Measurements from ENCODE around the gene OLFML2B. TPM values are rescaled to one million over a fixed set of nuclear protein-coding genes. Genes with fewer than 3 reads are reported as not detected.

Gene OLFML2B
- total RNA-seq, 1 experiment from 2014 or later = 1.4 TPM

DNA sequence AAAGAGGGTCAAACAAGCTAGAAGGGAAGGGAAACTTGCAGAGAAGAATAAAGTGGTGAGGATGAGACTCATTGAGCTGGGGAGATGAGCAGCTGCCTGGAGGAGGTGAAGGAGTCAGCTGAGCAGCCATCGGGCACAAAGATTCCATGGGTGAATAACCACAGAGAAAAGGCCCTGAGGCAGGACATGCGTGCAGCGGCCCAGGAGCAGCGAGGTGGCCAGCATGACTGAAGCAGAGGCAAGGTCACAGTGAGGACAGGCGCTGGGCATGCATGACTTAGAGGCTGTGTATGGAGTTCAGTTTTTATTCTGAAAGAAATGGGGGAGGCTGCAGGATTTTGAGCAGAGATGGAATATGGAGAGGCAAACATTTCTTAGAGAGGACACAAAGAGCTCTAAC lies 24.9 kb downstream of the OLFML2B start:
- Histone ChIP-seq H3K4ac (ENCODE audit: low read depth, low read length) (no peak overlapping the region), H3K27ac (ENCODE audit: insufficient read length, low read depth, low read length) (no peak overlapping the region), H3T11ph (ENCODE audit: low read length) (no peak overlapping the region), H3K56ac (ENCODE audit: insufficient read length, low read depth, low read length) (no peak overlapping the region), H2BK120ac (ENCODE audit: low read depth, low read length, poor library complexity, severe bottlenecking) (no peak overlapping the region), H3K9me3 (ENCODE audit: control insufficient read depth, low read depth, low read length) (no peaks in the 10 kb centered on the region), H3K4me2 (ENCODE audit: insufficient read depth, insufficient read length, low read length) (no peak overlapping the region), H2AK5ac (ENCODE audit: insufficient read length, low read length) (no peak overlapping the region), H2AFZ (ENCODE audit: low read length) (no peak overlapping the region), H4K20me1 (ENCODE audit: control insufficient read depth, insufficient read depth, insufficient read length) (no peaks in the 10 kb centered on the region), H3K14ac (ENCODE audit: insufficient read depth, low read length) (no peak overlapping the region), H2BK5ac (ENCODE audit: insufficient read length, low read length) (no peak overlapping the region), H2BK20ac (ENCODE audit: low read depth, low read length, poor library complexity, severe bottlenecking) (no peak overlapping the region), H2BK15ac (ENCODE audit: low read depth, low read length) (no peak overlapping the region), H4K91ac (ENCODE audit: insufficient read length, low read depth, low read length) (no peak overlapping the region), H2BK12ac (ENCODE audit: insufficient read length, low read depth, low read length) (no peak overlapping the region), H3K23ac (ENCODE audit: insufficient read length, low read depth, low read length) (no peak overlapping the region), H3K23me2 (ENCODE audit: insufficient read length, low read depth, low read length, poor library complexity, severe bottlenecking) (no peaks in the 10 kb centered on the region), H3K79me1 (ENCODE audit: insufficient read depth, low read depth, low read length, poor library complexity, severe bottlenecking) (no peaks in the 10 kb centered on the region), H4K5ac (ENCODE audit: insufficient read length, low read depth, low read length) (no peak overlapping the region), H3K79me2 (ENCODE audit: insufficient read depth, low read length) (no peaks in the 10 kb centered on the region), H3K4me1 (ENCODE audit: insufficient read depth, low read length) (no peaks in the 10 kb centered on the region), H4K8ac (replicated peaks; ENCODE audit: insufficient read length, low read depth, low read length) (no peak overlapping the region), H3K27me3 (ENCODE audit: insufficient read depth, low read length) (no peaks in the 10 kb centered on the region), H3K18ac (ENCODE audit: insufficient read length, low read depth, low read length) (no peak overlapping the region), H3K9ac (ENCODE audit: extremely low read depth, insufficient read length, low read length) (no peak overlapping the region)
- Mint-ChIP-seq H3K4me3 (no peak overlapping the region), H3K9me3 (no peaks in the 10 kb centered on the region), H3K4me1 (peaks cover 4 to 6% of the 10 kb centered on the region in 2 experiments), H3K27me3 (ENCODE audit: low read depth) (no peaks in the 10 kb centered on the region), H3K36me3 (ENCODE audit: insufficient read depth in 1 of 3, low read depth in 3 of 3) (peaks cover 0 to 1% (median 0%) of the 10 kb centered on the region in 3 experiments; a peak in 1 of 7 replicates), H3K27ac (no peak overlapping the region)
- WGBS (ENCODE audit: extremely low coverage, insufficient read length, low lambda C conversion rate) = no CpG with 5 or more reads among the region's 5 CpGs
- TF ChIP-seq, protein P1, sequence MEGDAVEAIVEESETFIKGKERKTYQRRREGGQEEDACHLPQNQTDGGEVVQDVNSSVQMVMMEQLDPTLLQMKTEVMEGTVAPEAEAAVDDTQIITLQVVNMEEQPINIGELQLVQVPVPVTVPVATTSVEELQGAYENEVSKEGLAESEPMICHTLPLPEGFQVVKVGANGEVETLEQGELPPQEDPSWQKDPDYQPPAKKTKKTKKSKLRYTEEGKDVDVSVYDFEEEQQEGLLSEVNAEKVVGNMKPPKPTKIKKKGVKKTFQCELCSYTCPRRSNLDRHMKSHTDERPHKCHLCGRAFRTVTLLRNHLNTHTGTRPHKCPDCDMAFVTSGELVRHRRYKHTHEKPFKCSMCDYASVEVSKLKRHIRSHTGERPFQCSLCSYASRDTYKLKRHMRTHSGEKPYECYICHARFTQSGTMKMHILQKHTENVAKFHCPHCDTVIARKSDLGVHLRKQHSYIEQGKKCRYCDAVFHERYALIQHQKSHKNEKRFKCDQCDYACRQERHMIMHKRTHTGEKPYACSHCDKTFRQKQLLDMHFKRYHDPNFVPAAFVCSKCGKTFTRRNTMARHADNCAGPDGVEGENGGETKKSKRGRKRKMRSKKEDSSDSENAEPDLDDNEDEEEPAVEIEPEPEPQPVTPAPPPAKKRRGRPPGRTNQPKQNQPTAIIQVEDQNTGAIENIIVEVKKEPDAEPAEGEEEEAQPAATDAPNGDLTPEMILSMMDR (conservative IDR thresholded peaks at IDR 0.05) = no peak
- no peak for DNase-seq

Data from H9 (cell line).